Upper lobe of left lung (tissue), 6 donors: ENCODE data around the gene SRA1. TPM values are rescaled to one million over a fixed set of nuclear protein-coding genes. Genes with fewer than 3 reads are reported as not detected.

Experiments
- ATAC-seq, 2 donors: fragments of 200-7000 bp; cut with Tn5 transposase; one replicate each; pipeline ENCODE4 v1.9.1; 2022; ENCODE audit warnings: mild to moderate bottlenecking in 2 of 2, moderate library complexity in 2 of 2; ENCODE audit not compliant: low FRiP score in 2 of 2
- DNase-seq, 2 donors: peaks; one replicate each; pipeline ENCODE4 v3.0.0-alpha.2; 2019 to 2020
- H3K27ac ChIP-seq, 4 donors: fragments of 200-600 bp; sonication (generic); one replicate each; pipeline ENCODE4 v1.5.1; 2016 to 2019
- H3K27me3 ChIP-seq, 4 donors: fragments of 200-600 bp; sonication (generic); one replicate each; pipeline ENCODE4 v1.5.1; 2017 to 2019
- H3K36me3 ChIP-seq, 4 donors: fragments of 200-600 bp; sonication (generic); one replicate each; pipeline ENCODE4 v1.5.1; 2016 to 2019
- H3K4me1 ChIP-seq, 4 donors: fragments of 200-600 bp; sonication (generic); one replicate each; pipeline ENCODE4 v1.5.1; 2018 to 2019
- H3K4me3 ChIP-seq, 4 donors: fragments of 200-600 bp; sonication (generic); one replicate each; pipeline ENCODE4 v1.5.1; 2017 to 2019; ENCODE audit warnings: mild to moderate bottlenecking in 2 of 4, moderate library complexity in 1 of 4
- H3K9me3 ChIP-seq, 4 donors: fragments of 200-600 bp; sonication (generic); one replicate each; pipeline ENCODE4 v1.5.1; 2018 to 2019
- CTCF ChIP-seq, 6 experiments: fragments of 450-650 bp in 4 of 6; fragments of 200-600 bp in 2 of 6; sonication (generic) in 2 of 6; IDR thresholded peaks; one replicate each; pipeline ENCODE4 v1.5.1; 2016 to 2019; ENCODE audit warnings: antibody characterized with exemption in 6 of 6
- EP300 ChIP-seq, 4 donors: sonication (generic); formaldehyde crosslinking; IDR thresholded peaks; one replicate each; pipeline ENCODE4 v1.5.1; 2017; ENCODE audit warnings: antibody characterized with exemption in 4 of 4, control low read depth in 2 of 4
- POLR2A ChIP-seq, 4 donors: fragments of 450-650 bp; IDR thresholded peaks; one replicate each; pipeline ENCODE4 v1.5.1; 2016 to 2017; ENCODE audit warnings: antibody characterized with exemption in 4 of 4, mild to moderate bottlenecking in 2 of 4
- POLR2AphosphoS5 ChIP-seq, 2 donors: sonication (generic); formaldehyde crosslinking; IDR thresholded peaks; one replicate each; pipeline ENCODE4 v1.5.1; 2017; ENCODE audit warnings: antibody characterized with exemption in 2 of 2
- WGBS, 2 donors: methylation state at CpG; one replicate each; pipeline ENCODE4 v1.1.5; 2017 to 2018; 5-methylcytosine and 5-hydroxymethylcytosine counted together
- small RNA-seq, 4 donors: library from RNA; depleted of rRNA; stranded (forward); fragments of <200 nt; gene quantifications; one replicate each; pipeline ENCODE3, GENCODE V24; 2016
- total RNA-seq, 6 donors: library from RNA; depleted of rRNA in 4 of 6; stranded (reverse); fragments of >200 nt in 4 of 6; gene quantifications; one replicate each; pipeline versions ENCODE4 v1.1.0 to v1.2.1, GENCODE V29; 2016 to 2021
- donor health status: DM: no; HTN: no; CAD: no; lungs with moderate emphysema.
- donor health status: DM: no; HTN: yes; CAD: no; lungs with severe emphysema.

Gene SRA1
- total RNA-seq, 6 donors from 2014 or later, result 23.1 to 31.6 (median 29.6) TPM

DNA sequence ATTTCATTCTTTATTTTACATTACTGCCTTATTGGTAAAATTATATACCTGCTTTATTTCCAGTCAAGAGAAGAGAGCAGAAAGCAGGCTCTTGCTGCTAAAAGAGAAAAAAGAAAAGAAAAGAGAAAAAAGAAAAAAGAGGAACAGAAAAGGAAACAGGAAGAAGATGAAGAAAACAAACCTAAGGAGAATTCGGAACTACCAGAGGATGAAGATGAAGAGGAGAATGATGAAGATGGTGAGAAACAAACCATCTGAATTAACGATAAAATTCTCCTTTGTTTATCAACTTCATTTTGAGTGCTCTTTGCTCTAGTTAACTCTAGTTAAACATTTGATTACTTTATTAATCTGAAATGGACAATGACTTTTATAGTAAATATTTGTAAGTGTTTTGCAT lies 33.3 kb downstream of the SRA1 start:
- H3K9me3 ChIP-seq, result no peaks in the 10 kb centered on the region
- no peaks in the 10 kb centered on the region for H3K4me1 ChIP-seq
- 57 to 65% methylated on average over 2 of the region's 2 CpGs for WGBS, 2 donors
- ATAC-seq (no peak), DNase-seq (no peak)
- H3K4me3 ChIP-seq, result no peak overlapping the region
- TF ChIP-seq POLR2AphosphoS5 (IDR thresholded peaks at IDR 0.05), result no peak
- TF ChIP-seq EP300 (IDR thresholded peaks at IDR 0.05), result no peak
- TF ChIP-seq POLR2A (IDR thresholded peaks at IDR 0.05), result no peak
- no peak for TF ChIP-seq CTCF (IDR thresholded peaks at IDR 0.05)
- no peak overlapping the region for H3K27ac ChIP-seq
- peaks cover 28 to 61% (median 42%) of the 10 kb centered on the region in 4 donors for H3K36me3 ChIP-seq
- H3K27me3 ChIP-seq, result no peaks in the 10 kb centered on the region

GRCh38 chr5:140513124-140513523 lies 44.1 kb downstream of the SRA1 start:
- H3K27ac ChIP-seq, result no peak overlapping the region
- no peaks in the 10 kb centered on the region for H3K27me3 ChIP-seq
- ATAC-seq, result no peak
- H3K9me3 ChIP-seq, result no peaks in the 10 kb centered on the region
- H3K4me3 ChIP-seq, result no peak overlapping the region
- 86 to 94% methylated on average over 2 of the region's 2 CpGs for WGBS, 2 donors
- TF ChIP-seq POLR2AphosphoS5 (IDR thresholded peaks at IDR 0.05) (no peak), EP300 (IDR thresholded peaks at IDR 0.05) (no peak), CTCF (IDR thresholded peaks at IDR 0.05) (no peak), POLR2A (IDR thresholded peaks at IDR 0.05) (no peak)
- no peak for DNase-seq
- H3K36me3 ChIP-seq, result peaks cover 19 to 78% (median 59%) of the 10 kb centered on the region in 4 donors
- H3K4me1 ChIP-seq, result no peaks in the 10 kb centered on the region

- DNase-seq (no peak), ATAC-seq (no peak)
- H3K4me1 ChIP-seq, result no peaks in the 10 kb centered on the region
- H3K9me3 ChIP-seq, result no peaks in the 10 kb centered on the region
- peaks cover 34 to 99% (median 77%) of the 10 kb centered on the region in 4 donors for H3K36me3 ChIP-seq
- no peak for TF ChIP-seq POLR2A (IDR thresholded peaks at IDR 0.05)
- TF ChIP-seq POLR2AphosphoS5 (IDR thresholded peaks at IDR 0.05), result no peak
- TF ChIP-seq EP300 (IDR thresholded peaks at IDR 0.05), result no peak
- no peak for TF ChIP-seq CTCF (IDR thresholded peaks at IDR 0.05)
- H3K4me3 ChIP-seq, result no peak overlapping the region
- 62 to 72% methylated on average over 4 of the region's 4 CpGs for WGBS, 2 donors
- no peaks in the 10 kb centered on the region for H3K27me3 ChIP-seq
- H3K27ac ChIP-seq, result no peak overlapping the region
These were observed 47.4 kb downstream of the SRA1 start for GRCh38 chr5:140509898-140510297.

- H3K4me1 ChIP-seq, result peaks cover 0 to 4% (median 2%) of the 10 kb centered on the region in 4 donors
- DNase-seq (no peak), ATAC-seq (no peak)
- H3K9me3 ChIP-seq, result no peaks in the 10 kb centered on the region
- no peak for TF ChIP-seq POLR2AphosphoS5 (IDR thresholded peaks at IDR 0.05)
- no peak for TF ChIP-seq CTCF (IDR thresholded peaks at IDR 0.05)
- TF ChIP-seq EP300 (IDR thresholded peaks at IDR 0.05), result no peak
- TF ChIP-seq POLR2A (IDR thresholded peaks at IDR 0.05), result no peak
- no peak overlapping the region for H3K4me3 ChIP-seq
- H3K36me3 ChIP-seq, result peaks cover 15 to 49% (median 26%) of the 10 kb centered on the region in 4 donors
- no peaks in the 10 kb centered on the region for H3K27me3 ChIP-seq
- WGBS, 2 donors, result 90 to 95% methylated on average over 2 of the region's 2 CpGs
- H3K27ac ChIP-seq, result no peak overlapping the region
These were observed 54.4 kb downstream of the SRA1 start for GRCh38 chr5:140502834-140503233.

Small RNAs within 50 kb of the gene (small RNA-seq; reads per million reads assigned to genes)
- gene RF00279 (0 to 0.22 (median 0.10) reads per million in 4 donors), gene RF00443 (0 reads per million in 4 donors)

Other genes starting within 250 kb of the SRA1 start
- gene HBEGF, start 210.9 kb downstream of the SRA1 start, total RNA-seq, result 10 to 100 TPM; 10.5 to 65.0 (median 49.5) TPM
- under 1 TPM in 3 of 6 donors, not detected in 3; 0.15 to 0.23 (median 0.17) TPM for gene SLC4A9, start 197.3 kb downstream of the SRA1 start, total RNA-seq
- gene ANKHD1, start 155.6 kb downstream of the SRA1 start, total RNA-seq, result 100 to 1,000 TPM in 5 of 6 donors, 10 to 100 TPM in 1; 97.0 to 338 (median 135) TPM
- gene EIF4EBP3, start 9.8 kb downstream of the SRA1 start, total RNA-seq, result 10 to 100 TPM; 12.1 to 32.5 (median 21.0) TPM
- gene APBB3, start 7.1 kb upstream of the SRA1 start, total RNA-seq, result 100 to 1,000 TPM in 1 of 6 donors, 10 to 100 TPM in 5; 14.1 to 127 (median 28.4) TPM
- 10 to 100 TPM; 30.4 to 92.3 (median 56.7) TPM for gene SLC35A4, start 7.4 kb upstream of the SRA1 start, total RNA-seq
- 100 to 1,000 TPM in 4 of 6 donors, 10 to 100 TPM in 2; 27.3 to 195 (median 102) TPM for gene CD14, start 75.7 kb upstream of the SRA1 start, total RNA-seq
- 10 to 100 TPM; 11.8 to 99.7 (median 31.3) TPM for gene TMCO6, start 82.0 kb upstream of the SRA1 start, total RNA-seq
- 10 to 100 TPM; 26.2 to 59.6 (median 51.8) TPM for gene NDUFA2, start 90.2 kb upstream of the SRA1 start, total RNA-seq
- 100 to 1,000 TPM in 2 of 6 donors, 10 to 100 TPM in 4; 72.2 to 153 (median 83.5) TPM for gene IK, start 90.4 kb upstream of the SRA1 start, total RNA-seq
- gene WDR55, start 107.4 kb upstream of the SRA1 start, total RNA-seq, result 10 to 100 TPM; 23.2 to 44.0 (median 24.5) TPM
- 1 to 10 TPM in 5 of 6 donors, under 1 TPM in 1; 0.92 to 3.6 (median 1.6) TPM for gene DND1, start 116.1 kb upstream of the SRA1 start, total RNA-seq
- gene HARS1, start 133.9 kb upstream of the SRA1 start, total RNA-seq, result 10 to 100 TPM; 40.7 to 57.6 (median 44.6) TPM
- gene HARS2, start 134.0 kb upstream of the SRA1 start, total RNA-seq, result 100 to 1,000 TPM in 1 of 6 donors, 10 to 100 TPM in 5; 19.7 to 136 (median 24.2) TPM
- gene ZMAT2, start 143.0 kb upstream of the SRA1 start, total RNA-seq, result 10 to 100 TPM; 18.5 to 49.9 (median 35.0) TPM
- under 1 TPM in 1 of 6 donors, not detected in 5; 0.13 TPM for gene PCDHA1, start 228.7 kb upstream of the SRA1 start, total RNA-seq
- gene PCDHA2, start 237.4 kb upstream of the SRA1 start, total RNA-seq, result under 1 TPM in 3 of 6 donors, not detected in 3; 0.13 to 0.78 (median 0.30) TPM
- 1 to 10 TPM in 4 of 6 donors, under 1 TPM in 2; 0.61 to 1.6 (median 1.0) TPM for gene PCDHA3, start 243.6 kb upstream of the SRA1 start, total RNA-seq
- gene PCDHA4, start 249.6 kb upstream of the SRA1 start, total RNA-seq, result 1 to 10 TPM; 1.4 to 4.2 (median 2.0) TPM